PC-3 (cell line): Measurements from ENCODE around the gene NPEPL1.

ENCODE experiments used
- CTCF ChIP-seq: fragments of 300-600 bp; sonication (generic); conservative IDR thresholded peaks from 2 replicates; pipeline ENCODE4 v1.5.1; 2017; ENCODE audit warnings: antibody characterized with exemption, low read depth, mild to moderate bottlenecking, low read length
- EZH2phosphoT487 ChIP-seq: fragments of 300-600 bp; sonication (generic); IDR thresholded peaks from 2 replicates; pipeline ENCODE4 v1.6.1; 2018; ENCODE audit warnings: mild to moderate bottlenecking, antibody characterized with exemption, low read length, borderline replicate concordance

GRCh38 chr20:58645412-58645968, 47.1 kb upstream of the NPEPL1 start:
- no peak for TF ChIP-seq CTCF
- TF ChIP-seq EZH2phosphoT487: no peak
